ENCODE data around the gene KIN.

DNA sequence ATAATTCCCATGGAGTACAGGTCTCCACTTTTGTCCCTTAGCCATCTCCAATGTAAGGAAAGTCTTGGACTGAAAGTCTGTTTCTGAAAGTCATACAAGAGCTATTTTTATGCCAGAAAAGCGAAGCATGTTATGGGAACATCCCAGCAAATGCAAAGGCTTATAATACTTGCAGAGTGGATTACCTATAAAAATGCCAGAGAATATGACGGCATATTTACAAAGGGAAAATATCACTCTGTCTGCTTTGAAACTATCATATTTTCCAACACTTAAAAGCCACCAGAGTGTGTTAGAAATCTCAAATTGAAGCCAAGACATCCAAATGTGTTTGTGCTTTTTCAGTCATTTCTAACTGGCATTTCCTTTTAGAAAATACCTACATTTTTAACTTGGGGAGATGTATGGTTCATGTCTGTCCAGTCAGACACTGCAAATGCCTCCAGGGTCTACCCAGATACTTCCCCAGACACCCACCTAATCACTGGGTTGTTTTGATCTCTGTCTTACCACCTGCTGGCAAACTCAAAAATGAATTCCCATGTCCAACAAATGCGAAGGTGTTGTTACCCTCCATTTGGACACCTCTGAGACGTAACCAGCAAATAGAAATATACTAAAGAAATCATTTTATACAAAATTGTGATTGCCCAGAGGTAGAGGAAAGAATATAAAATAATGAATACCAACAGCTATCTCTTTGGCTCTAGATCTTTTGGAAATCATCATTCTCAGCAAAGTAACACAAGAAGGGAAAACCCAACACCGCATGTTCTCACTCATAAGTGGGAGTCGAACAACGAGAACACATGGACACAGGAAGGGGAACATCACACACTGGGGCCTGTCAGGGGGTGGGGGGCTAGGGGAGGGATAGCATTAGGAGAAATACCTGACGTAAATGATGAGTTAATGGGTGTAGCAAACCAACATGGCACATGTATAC lies 83.4 kb downstream of the KIN start:
- TF ChIP-seq, protein P1, sequence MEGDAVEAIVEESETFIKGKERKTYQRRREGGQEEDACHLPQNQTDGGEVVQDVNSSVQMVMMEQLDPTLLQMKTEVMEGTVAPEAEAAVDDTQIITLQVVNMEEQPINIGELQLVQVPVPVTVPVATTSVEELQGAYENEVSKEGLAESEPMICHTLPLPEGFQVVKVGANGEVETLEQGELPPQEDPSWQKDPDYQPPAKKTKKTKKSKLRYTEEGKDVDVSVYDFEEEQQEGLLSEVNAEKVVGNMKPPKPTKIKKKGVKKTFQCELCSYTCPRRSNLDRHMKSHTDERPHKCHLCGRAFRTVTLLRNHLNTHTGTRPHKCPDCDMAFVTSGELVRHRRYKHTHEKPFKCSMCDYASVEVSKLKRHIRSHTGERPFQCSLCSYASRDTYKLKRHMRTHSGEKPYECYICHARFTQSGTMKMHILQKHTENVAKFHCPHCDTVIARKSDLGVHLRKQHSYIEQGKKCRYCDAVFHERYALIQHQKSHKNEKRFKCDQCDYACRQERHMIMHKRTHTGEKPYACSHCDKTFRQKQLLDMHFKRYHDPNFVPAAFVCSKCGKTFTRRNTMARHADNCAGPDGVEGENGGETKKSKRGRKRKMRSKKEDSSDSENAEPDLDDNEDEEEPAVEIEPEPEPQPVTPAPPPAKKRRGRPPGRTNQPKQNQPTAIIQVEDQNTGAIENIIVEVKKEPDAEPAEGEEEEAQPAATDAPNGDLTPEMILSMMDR (IDR thresholded peaks at IDR 0.05; ENCODE audit: low read depth, low read length), result no peak
- no peak for TF ChIP-seq EZH2phosphoT487 (IDR thresholded peaks at IDR 0.05; ENCODE audit: low read depth)
